HepG2 (cell line): ENCODE data around the gene ORC3. TPM values are rescaled to one million over a fixed set of nuclear protein-coding genes. Genes with fewer than 3 reads are reported as not detected.

Experiments
- ELF3 ChIP-seq: IDR thresholded peaks from 2 replicates; pipeline ENCODE4 v1.6.1; 2016; ENCODE audit warnings: missing genetic modification reagents, missing compliant biosample characterization
- HMG20B ChIP-seq: conservative IDR thresholded peaks from 2 replicates; pipeline ENCODE4 v1.6.1; 2016; ENCODE audit warnings: missing genetic modification reagents, missing compliant biosample characterization
- IKZF4 ChIP-seq: sonication (generic); formaldehyde crosslinking; IDR thresholded peaks from 2 replicates; pipeline ENCODE4 v1.5.1; 2020; ENCODE audit warnings: borderline replicate concordance, mild to moderate bottlenecking, low read depth, missing genetic modification reagents; ENCODE audit errors: not compliant biosample characterization
- JUND ChIP-seq: sonication (generic); formaldehyde crosslinking; IDR thresholded peaks from 2 replicates; pipeline ENCODE4 v1.8.0; 2022; ENCODE audit warnings: mild to moderate bottlenecking, missing genetic modification reagents
- KDM4B ChIP-seq: sonication (generic); formaldehyde crosslinking; IDR thresholded peaks from 2 replicates; pipeline ENCODE4 v1.4.0; 2020; ENCODE audit warnings: missing genetic modification reagents
- KLF16 ChIP-seq, 2 experiments: sonication (generic) in 1 of 2; formaldehyde crosslinking in 1 of 2; IDR thresholded peaks; 2 replicates each; pipeline versions ENCODE4 v1.6.1 to v1.8.0; 2016 to 2023; ENCODE audit warnings: missing genetic modification reagents in 2 of 2, missing compliant biosample characterization in 1 of 2
- PAWR ChIP-seq: sonication (generic); formaldehyde crosslinking; IDR thresholded peaks from 2 replicates; pipeline ENCODE4 v1.4.0; 2020; ENCODE audit warnings: missing genetic modification reagents, mild to moderate bottlenecking, borderline replicate concordance
- RERE ChIP-seq: IDR thresholded peaks from 2 replicates; pipeline ENCODE4 v1.6.1; 2016; ENCODE audit warnings: low read depth, missing genetic modification reagents, missing compliant biosample characterization
- TEAD2 ChIP-seq: sonication (generic); formaldehyde crosslinking; IDR thresholded peaks from 2 replicates; pipeline ENCODE4 v1.9.0; 2021; ENCODE audit warnings: missing genetic modification reagents
- ZBTB3 ChIP-seq: sonication (generic); formaldehyde crosslinking; IDR thresholded peaks from 2 replicates; pipeline ENCODE4 v1.4.0; 2020; ENCODE audit warnings: low read depth, mild to moderate bottlenecking, moderate library complexity, missing genetic modification reagents, borderline replicate concordance
- ZNF354B ChIP-seq: sonication (generic); formaldehyde crosslinking; IDR thresholded peaks from 2 replicates; pipeline ENCODE4 v1.8.0; 2022; ENCODE audit warnings: mild to moderate bottlenecking, missing genetic modification reagents
- ZNF572 ChIP-seq: sonication (generic); formaldehyde crosslinking; IDR thresholded peaks from 2 replicates; pipeline ENCODE4 v1.5.1; 2020; ENCODE audit warnings: mild to moderate bottlenecking, missing genetic modification reagents
- ZNF574 ChIP-seq: sonication (generic); formaldehyde crosslinking; IDR thresholded peaks from 2 replicates; pipeline ENCODE4 v1.4.0; 2020; ENCODE audit warnings: missing genetic modification reagents
- ZNF609 ChIP-seq: sonication (generic); formaldehyde crosslinking; IDR thresholded peaks from 2 replicates; pipeline ENCODE4 v1.4.0; 2020; ENCODE audit warnings: mild to moderate bottlenecking, missing genetic modification reagents, borderline replicate concordance
- ZNF691 ChIP-seq: sonication (generic); formaldehyde crosslinking; IDR thresholded peaks from 2 replicates; pipeline ENCODE4 v1.4.0; 2020; ENCODE audit warnings: missing genetic modification reagents, low read depth, mild to moderate bottlenecking, borderline replicate concordance
- polyA plus RNA-seq, 8 experiments: library from polyadenylated mRNA; depleted of rRNA in 3 of 8; stranded (reverse) in 7 of 8; unstranded in 1 of 8; fragments of >200 nt; fragmentation: Illumina TruSeq in 4 of 8; extraction: Trizol in 4 of 8; gene quantifications; 2 replicates each; pipeline versions ENCODE4 v1.2.1 to v1.2.3, GENCODE V29; 2011 to 2016; ENCODE audit warnings: low read depth in 4 of 8, missing spikeins in 1 of 8, mixed read lengths in 1 of 8; ENCODE audit not compliant: insufficient read depth in 1 of 8
- total RNA-seq, 5 experiments: library from RNA; depleted of rRNA; stranded (reverse); fragments of >200 nt; fragmentation: Illumina TruSeq; extraction: Trizol; gene quantifications; 2 replicates each; pipeline ENCODE4 v1.2.3, GENCODE V29; 2016; ENCODE audit warnings: low read depth in 1 of 5

Gene ORC3
- total and polyA plus RNA-seq, 2 of the 13 experiments (the other 11 are each of a cell fraction or from before 2014, with no cell fraction given), result 21.8 to 43.5 TPM

GRCh38 chr6:87671555-87672029 is 81.7 kb downstream of the ORC3 start (continued):
- TF ChIP-seq RERE (CRISPR knock-in tag) (peak; percentile 95), TEAD2 (CRISPR knock-in tag) (no peak), PAWR (CRISPR knock-in tag) (no peak), ZNF354B (CRISPR knock-in tag) (no peak), IKZF4 (CRISPR knock-in tag) (peak; percentile 38), ELF3 (peak; percentile 94), ZNF574 (CRISPR knock-in tag) (peak; percentile 67), ZNF572 (CRISPR knock-in tag) (no peak), ZNF691 (0 out of 2 replicates have a peak, but pooled peaks have one; percentile 27), JUND (CRISPR knock-in tag) (peak; percentile 80), ZBTB3 (0 out of 2 replicates have a peak, but pooled peaks have one; percentile 17), KLF16 (CRISPR knock-in tag; IDR thresholded peaks at IDR 0.05) (peak in 1 of 2 experiments; percentile 97; a peak in 2 of 4 replicates), KDM4B (peak; percentile 99), HMG20B (CRISPR knock-in tag) (peak; percentile 96), ZNF609 (CRISPR knock-in tag) (peak; percentile 97)
